Activated CD8-positive, alpha-beta memory T cell treated with anti-CD3 and anti-CD28 coated beads, Interleukin-2, amount 50 U/mL, for 24 hours (primary cell): ENCODE data around the gene EFCAB8.

Source experiments
- DNase-seq: peaks from one replicate; pipeline ENCODE4 v3.0.0-alpha.2; 2020; ENCODE audit errors: extremely low read depth

Gene EFCAB8

DNA sequence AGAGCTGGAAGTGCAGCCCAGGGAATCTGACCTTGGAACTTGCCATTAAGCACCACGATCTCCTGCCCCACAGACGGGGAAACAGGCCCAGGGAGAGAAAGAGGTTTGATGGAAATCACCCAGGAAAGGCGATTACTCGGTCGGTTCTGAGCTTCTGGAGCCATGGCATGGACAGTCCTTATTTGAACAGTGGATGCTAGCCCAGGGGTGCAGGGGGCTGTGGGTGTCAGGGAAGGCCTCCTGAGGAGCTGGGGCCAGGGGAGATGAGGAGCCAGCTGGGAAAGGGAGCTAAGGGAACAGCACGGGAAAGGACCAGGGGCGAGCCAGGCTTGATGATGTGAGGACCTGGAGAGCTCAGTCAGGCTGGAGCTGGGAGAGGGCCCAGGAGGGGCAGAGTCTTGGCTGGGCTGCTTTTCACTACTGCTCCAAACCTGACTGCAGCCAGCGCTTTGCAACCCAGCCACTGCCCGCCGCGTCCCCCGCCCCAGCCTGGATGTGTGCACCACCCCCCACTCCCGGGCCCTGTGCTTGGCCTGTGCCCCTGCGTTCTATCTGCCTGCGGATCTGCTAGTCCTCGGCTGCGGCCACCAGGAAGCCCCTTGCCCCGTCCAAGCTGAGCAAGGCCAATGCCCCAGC lies 127.7 kb downstream of the EFCAB8 start:
- no peak for DNase-seq

DNA sequence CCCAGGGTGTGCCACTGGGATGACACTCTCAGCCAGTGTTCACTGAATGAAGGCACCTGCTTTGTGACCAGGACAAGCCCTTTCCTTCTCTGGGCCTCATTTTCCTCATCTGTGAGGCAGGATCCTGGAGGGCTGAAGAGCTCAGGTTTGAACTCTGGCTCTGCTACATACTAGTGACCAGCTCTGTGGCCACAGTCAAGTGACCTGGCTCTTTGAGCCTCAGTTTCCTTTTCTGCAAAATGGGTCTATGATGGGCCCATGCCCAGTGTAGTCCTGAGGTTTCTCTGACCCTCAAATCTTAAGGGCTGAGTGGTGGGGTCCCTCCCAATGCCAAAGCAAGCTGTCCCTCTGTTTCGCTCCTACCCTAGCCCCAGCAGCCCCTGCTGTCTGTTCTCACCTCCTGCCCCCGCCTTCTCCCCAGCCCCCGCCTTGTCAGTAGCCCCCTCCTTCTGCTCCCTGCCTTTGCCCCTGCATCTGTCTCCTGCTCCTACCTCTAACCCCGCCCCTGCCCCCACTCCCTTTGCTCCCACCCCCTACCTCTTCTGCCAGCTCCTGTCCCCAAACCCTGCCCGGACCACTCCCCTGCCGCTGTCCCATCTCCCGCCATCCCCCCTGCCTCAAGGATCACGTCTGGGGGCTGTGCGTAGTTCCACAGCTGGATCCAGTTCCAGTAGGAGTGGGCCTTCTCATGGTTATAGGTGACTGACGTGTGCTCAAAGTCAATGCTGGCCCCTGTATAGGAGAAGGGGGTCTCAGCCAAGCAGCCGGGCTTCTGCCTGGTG lies 128.5 kb downstream of the EFCAB8 start:
- no peak for DNase-seq

DNA sequence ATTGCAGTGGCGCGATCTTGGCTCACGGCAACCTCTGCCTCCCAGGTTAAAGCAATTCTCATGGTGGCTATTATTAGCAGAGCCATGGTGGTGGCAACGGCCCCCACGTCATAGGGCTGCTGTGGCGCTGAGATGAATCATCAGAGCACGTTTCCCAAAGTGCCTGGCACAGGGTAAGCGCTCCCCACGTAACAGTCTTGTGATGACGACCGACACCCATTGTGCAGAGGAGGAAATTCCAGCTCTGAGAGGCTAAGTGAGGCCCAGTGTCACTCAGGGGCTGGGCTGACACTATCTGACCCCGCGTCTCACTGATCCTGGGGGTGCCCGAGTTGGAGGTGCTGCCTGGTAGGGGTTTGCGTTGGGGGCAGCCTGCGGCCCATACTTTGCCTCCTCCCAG lies 129.3 kb downstream of the EFCAB8 start:
- no peak for DNase-seq

DNA sequence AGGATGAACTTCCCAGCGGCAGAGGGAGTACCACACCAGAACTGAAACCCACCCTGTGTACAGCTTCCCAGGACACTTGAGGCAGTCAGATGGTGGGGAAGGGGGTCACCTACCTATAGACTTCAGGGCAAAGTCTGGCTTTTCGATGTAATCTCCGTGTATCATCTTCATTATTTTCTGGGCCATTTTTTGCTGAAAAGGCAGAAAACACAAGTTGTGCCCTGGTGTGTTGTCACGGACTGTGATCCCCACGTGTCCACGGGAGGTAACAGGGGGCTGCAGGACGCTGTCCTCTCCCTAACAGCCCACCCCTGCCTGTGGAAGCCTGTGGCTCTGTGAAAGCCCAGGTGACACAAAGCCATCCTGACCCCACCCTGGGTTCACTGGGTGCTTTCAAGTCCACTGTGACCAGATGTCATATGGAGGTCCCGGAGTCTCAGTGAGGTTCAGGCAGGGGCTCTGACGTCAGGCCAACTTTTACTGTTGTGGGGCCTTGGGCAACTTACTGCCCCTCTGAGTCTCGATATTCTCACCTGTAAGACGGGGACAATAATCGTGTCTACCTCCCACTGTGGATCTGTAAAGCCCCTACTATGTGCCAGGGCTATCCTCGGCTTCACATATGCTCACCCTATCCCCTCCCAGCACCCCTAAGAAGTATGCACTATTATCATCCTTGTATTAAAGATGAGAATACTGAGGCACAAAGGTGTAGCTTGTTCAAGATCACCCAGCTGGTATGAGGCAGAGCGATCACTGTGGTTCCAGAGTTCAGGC lies 131.0 kb downstream of the EFCAB8 start:
- DNase-seq = no peak

DNA sequence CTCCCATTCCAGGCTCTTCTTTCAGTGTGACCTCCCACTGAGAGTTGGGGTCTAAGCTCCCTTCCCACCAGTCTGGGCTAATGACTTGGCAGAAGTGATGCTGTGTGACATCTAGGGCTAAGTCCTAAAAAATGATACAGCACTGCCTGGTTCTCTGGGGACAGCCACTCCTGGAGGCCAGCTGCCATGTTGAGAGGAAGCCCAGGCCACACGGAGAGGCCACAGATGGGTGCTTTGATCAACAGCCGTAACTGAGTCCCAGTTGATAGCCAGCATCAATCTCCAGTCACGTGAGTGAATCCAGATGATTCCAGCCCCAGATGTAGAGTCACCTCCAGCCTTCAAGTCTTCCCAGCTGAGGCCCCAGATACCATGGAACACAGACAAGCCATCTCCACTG lies 131.7 kb downstream of the EFCAB8 start:
- DNase-seq = no peak

DNA sequence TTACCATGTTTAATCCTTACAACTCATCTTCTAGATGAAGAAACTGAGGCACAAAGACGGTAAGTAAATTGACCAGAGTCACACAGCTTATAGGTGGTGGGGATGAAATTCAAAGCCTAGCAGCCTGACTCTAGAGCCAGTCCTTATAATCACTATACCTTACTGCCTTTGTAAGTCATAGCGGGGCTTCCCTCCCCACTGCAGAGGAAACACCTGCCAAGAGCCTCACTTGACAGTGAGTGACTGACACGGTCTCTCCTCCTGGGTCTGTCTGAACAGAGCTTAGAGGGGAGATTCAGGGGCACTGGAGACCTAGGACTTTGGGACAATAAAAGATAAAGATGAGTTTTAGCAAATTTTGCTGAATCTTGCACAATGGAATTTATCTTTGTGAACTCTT lies 132.7 kb downstream of the EFCAB8 start:
- DNase-seq = no peak

DNA sequence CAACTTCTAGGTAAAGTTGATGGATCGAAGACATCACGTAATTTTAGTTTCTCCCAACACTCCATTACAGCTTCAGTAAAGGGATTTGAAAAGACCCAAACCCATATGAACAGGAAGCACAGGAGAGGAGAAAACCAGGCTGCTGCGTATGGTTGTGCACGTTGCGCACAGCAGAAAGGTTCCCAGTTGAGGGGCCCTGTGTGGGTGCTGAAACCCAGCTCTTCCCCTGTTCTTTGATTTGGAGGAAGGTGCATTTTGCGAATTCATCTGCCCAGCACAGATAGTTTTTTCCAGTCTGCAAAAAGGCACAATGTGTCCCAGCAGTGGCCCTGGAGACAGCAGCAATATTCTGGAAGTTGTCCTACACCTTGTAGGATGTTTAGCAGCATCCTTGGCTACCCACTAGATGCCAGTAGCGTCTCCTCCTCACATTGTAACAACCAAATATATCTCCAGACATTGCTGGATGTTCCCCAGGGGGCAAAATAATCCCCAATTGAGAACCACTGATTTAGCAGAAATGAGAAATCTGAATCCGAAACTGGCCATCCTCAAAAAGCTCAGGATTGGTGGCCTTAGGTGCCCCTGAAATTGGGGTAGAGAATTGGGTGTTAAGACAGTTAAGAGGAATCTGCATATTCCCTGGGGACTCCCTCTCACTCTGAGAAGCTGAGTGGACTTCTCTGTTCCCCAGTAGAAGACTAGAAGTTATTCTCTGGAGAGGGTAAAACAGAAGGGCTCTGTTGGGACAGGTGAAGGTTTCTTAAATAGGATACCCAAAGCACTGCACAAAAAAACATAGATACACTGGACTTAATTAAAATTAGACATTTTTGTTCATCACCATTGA lies 133.3 kb downstream of the EFCAB8 start:
- no peak for DNase-seq

DNA sequence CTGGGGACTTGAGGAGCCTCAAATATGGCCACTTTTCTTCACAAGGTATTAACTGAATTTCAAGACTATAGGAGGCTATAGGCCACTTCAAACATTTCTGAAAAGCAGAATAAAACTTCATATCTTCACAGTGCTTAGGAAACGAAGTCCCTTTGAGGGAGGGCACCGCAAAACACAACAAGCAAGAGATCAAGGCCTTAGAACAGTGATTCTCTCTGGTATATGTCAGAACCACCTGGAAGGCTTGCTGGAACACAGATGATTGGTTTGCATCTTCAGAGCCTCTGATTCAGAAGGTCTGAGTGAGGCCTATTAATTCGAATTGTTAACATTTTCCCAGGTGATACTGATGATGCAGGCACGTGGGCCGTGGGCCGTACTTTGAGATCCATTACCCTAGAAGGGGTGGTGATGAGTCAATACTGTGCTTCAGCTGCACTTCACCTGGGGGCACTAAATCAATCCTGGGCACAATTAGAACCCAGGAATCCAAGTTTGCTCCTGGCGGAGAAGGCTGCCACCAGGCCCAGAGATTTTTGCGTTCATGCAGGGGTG lies 134.8 kb downstream of the EFCAB8 start:
- no peak for DNase-seq

DNA sequence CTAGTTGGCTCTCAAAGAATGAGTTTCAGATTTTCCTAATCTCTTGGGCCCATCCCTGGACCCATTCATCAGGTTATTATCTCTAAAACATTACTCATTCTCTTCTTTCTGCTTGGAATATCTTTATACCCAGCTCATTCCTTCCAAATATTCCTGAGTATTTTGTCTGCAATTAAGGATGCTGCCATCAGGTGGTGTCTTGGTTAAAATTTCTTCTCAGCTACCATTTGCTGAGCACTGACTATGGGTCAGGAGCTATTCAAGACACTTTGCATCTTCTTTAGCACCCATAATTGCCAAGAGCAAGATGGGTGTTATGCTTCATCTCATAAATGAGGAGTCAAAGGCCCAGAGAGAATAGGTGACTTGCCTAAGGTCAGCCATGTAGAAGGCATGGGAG lies 137.1 kb downstream of the EFCAB8 start:
- DNase-seq = no peak

DNA sequence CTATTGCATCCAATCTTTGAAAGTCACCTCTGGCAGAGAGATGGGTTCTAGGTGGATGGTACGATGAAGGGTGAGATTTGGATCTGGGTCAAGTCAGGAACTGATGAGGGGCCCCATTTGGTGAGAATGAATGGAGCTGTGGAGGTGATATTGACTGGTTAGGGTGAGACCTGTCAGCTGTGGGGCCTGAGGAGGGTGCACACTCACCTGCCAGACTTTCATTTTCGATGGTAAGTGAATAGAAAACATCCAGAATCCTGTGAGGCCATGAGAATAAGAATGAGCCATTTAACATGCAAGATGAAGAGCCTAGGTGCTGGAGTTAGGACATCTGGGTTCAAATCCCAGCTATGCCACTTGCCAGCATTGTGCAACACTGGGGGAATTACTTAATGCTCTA lies 138.7 kb downstream of the EFCAB8 start:
- DNase-seq = no peak

DNA sequence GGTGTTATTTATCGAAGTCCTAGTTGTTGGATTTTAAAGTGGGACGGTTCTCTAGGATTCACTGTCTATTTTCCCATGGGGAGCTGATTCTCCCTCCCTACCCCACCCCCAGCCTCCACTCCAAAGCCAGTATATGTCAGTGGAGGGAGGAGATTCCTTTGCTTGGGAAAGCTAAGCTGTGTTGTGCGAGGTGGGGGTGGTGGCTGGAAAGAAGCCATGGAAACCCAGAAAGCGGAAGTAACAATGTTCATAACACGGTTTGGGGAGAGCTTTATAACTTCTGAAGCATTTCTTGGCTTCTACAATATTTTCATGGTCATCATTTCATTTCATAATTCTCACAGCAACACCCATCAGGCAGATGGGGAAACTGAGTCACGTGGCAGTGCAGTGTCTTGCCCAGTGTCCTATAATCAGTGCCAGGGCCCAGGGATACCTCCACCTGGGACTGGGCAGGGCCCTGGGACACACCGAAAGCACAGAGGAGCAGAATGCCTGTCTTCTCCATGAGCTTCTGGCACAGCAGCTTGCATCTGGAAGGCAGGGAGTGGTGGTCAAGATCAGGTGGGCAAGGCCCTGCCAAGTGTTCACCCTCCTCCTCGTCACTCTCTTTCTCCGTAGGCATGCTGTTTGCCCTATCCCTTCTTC lies 141.0 kb downstream of the EFCAB8 start:
- DNase-seq = no peak

DNA sequence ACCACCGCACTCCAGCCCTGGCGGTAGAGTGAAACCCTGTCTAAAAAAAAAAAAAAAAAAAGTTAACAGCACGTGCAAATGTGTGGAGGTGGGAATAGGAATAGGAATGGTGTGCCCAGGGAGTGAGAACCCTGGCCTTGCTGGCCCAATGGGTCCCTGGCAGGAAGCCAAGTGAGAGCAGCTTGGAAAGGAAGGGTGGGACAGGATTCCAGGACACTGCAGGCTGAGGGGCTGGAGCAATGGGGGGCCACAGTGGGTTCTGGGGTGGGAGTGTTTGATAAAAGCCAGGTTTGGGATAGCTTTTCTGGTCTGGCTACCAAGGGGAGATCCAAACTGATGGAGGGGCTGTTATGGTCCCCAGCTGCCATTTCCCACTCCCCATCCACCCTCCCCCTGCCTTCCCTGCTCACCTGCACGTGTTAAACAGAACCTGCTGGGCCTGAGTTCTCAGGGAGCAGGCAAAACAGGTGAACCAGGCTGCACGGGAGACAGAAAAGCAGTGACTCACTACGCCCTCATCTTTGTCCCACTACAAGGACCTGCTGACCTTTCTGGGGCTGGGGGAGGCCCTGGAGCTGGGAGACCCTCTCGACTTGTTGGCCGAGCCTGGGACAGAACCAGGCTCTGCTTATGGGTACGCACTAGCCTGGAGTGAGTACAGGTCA lies 142.2 kb downstream of the EFCAB8 start:
- no peak for DNase-seq

DNA sequence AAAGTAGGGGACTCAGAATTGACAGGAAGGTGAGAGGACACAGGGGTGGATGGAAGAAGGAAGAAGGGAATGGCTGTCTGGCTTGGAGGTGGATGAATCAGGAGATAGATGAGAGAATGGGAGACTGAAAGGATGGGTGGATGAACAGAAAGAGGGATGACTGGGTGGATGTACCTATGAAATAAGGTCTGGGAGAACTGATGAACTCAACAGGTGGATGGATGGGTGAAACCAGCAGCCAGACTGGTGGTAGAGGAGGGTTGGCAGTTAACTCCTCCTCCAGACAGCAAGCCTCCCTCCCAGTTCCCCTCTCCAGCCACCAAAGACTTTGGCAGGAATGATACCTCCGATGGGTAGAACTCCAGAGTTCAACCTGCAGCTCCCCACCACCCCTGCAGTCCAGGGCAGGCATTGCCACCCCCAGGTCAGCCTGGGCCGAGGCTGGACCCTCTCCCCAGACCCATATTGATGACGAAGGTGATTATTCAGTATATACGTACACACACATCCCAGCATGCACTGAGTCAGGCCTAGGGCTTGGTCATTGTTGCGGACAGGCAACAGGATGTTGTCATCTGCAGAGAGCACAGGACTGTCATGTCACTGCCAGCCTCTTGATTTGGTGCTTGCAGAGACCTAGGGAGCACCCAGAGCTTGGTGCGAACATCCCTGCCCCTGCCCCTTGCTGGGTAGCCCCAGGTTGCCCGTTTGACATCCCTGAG lies 143.5 kb downstream of the EFCAB8 start:
- DNase-seq = no peak

DNA sequence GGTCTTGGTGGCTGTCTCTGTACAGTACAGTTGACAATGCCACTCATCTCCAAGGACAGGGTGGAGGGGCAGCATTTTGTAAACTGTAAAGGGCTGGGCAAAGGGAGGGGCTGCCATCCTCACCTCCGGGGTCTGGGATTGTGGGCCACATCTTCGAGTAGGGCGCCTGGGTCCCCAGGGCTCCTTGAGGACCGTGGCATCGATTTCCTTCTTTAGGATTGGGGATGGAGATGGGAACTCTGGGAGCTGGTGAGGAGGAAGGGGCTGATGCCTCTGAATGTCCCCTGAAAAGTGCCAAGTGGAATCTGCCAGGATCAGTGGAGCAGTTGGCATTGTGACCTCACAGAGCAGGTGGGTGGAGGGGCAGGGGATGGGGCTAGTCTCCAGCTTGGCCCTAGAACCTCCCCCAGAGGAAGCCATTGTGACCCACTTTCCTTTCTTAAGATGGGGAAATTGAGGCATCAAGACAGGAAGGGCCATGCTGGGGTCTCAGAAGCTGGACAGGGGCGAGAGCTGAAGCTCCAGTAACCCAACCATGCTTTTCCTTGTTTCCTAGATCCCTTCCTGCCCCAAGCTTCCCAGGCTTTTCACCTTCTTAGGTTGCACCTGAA lies 145.5 kb downstream of the EFCAB8 start, which contains the start of gene SUN5:
Gene SUN5 (minus strand): TSS at position 293 of the 611 bp plus-strand sequence. CDS start 93 bp downstream, at position 200.
- DNase-seq = no peak

DNA sequence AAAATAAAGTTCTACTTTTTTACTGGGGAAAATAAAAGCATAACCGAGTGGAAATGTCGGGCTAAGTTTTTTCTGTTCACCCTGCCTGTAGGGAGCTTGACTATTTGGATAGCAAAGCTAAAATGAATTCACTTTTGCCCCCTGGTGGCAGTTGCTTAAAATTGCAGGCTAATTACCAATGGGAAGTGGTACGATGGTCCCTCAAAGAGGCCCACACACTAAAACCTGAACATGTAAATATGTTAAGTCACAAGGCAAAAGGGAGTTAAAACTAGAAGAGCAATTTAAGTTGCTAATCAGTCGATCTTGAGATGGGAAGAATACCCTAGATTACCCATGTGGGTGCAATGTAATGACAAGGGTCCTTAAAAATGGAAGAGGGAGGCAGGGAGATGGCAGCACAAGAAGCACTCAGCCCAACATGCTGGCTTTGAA lies 146.4 kb downstream of the EFCAB8 start:
- no peak for DNase-seq

DNA sequence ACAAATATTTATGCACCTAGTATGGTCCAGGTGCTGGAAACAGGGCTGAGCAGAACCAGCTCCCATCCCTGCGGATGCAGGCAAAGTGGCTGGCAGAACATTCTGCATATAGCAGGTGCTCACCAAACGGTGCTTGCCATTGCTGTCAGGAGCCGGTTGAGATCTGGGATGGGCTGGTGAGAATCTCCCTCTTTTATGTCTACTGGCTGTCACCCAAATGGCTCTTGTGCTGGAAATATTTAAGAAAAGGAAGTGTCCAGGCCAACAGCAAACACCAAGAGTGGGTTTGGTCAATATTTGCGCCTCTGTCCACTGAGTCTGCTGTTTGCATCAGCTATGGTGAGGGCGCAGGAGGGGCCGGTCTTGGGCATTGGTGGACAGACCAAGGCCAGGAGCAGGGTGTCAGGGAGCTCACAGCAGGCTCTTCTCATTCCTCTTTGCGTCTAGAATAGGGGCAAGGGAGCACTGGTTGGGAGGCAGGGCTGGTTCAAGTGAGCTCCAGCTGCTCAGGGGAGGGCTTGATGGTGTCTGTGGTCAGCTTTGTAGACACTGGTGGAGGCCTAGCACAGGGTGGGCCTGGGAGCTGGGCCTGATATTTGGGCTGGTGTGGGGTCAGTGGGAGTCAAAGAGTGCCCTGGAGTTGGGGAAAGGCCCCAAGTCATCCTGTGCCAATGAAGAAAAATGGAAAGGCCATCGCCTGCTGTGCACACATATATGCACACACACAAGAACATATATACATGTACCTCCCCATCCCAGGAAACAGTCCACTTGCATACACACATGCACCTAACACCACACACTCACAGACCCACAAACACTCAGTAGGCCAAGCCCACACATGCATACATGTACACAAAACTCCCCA lies 147.4 kb downstream of the EFCAB8 start:
- DNase-seq = no peak

DNA sequence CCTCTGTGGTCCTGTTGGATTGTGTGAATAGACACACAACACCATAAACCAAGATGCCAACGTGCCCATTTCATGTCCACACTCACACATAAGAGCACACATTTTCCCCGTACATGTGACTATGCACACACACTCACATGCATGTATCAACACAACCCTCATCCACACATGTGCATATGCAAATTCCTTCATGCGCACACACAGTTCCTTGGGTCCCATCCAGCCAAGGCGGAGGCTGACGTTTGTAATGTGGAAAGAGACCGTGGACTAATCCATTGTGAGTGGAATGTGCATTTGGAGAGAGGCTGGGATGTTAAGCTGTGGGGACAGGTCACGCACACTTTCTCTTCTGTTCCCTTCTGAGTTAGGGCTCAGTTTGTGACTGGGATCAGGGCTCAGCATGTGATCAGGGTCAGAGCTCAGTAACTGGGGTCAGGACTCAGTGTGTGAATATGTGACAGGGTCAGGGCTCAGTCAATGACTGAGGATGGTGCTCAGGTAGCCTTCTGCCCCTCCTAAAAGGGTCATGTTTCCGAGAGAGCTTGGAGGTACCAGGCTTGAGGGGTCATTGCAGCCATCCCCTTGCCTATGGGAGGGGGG lies 148.2 kb downstream of the EFCAB8 start:
- no peak for DNase-seq
